GM21423 (cell line): ENCODE data around the gene NUMBL.
A peak's percentile ranks its signal among the peaks of the same experiment; 100 is the strongest.

Experiments
- ATAC-seq: cut with Tn5 transposase; IDR thresholded peaks from one replicate; pipeline ENCODE4 v1.9.1; 2021; ENCODE audit warnings: mild to moderate bottlenecking, moderate library complexity; ENCODE audit not compliant: unreplicated experiment

NUMBL gene

DNA sequence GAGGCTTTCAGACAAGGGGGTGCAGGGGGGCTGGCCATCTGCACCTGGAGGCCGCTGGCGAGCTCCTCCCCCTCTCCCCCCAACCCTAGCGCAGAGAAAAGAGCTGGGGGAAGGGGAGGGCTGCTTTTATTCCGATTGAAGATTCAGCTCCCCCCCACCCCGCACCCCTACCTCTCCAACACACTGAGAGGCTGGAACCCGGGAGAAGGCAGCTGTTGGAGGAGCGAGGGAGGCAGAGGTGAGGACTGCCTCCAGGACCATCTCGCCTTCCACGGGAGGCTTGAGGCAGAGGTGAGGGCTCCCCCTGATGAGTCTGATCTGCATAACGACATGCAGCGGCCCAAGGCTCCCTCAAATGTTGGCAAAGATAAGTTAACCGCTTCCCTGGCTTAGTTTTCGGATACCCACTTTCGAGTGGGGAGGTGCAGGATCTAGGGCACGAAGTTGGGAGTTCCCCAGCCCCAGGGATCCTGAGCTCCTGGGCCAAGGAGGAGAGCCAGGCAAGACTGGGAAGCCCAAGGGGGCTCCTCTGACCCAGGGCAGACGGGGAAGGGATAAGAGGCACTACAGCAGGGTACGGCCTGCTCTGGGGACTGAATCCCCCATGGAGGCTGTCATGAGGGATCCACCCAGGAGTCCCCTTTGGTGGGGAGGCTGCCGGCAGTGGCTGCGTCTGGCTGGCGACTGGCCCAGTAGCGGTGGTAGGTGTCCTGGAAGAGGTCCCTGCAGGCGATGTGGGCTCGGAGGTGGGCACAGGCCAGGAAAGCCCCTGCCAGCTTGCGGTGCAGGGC, 1.2 kb upstream of the NUMBL start:
- ATAC-seq = no peak

DNA sequence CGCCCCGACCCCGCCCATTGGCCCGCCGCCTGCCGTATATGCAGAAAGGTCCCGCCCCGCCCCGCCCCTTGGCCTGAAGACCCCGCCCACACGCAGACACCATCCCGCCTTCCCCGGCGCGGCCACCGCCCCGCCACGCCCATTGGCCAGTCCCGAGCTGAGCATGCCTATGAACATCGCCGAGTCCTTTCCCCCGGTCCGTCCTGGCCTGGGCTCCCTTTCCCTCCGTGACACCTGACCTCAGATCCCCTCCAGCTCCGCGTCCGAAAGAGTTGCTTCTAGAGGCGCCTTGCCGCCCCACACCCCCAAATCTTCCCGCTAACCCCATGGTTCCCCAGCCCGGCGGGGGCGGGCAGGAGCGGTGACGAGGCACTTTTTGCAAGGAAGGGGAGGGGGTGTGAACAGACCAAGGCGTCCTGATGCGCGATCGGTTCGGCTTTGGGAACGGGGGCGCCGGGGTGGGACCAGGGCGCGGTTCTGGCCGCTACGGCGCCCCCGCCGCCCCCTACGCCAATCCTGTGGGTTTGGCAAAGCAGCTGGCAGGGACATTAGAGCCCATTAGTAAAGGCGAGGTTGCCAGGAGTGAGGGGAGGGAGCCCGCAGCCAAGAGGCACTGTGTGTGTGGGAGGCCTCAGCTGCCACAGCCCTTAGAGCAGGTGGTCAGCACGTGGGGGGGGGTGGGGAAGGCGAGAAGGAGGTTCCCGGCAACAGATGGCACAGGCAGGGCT, 406 bp upstream of the NUMBL start:
- peak; percentile 59 for ATAC-seq

- no peak for ATAC-seq
Observed at GRCh38 chr19:40689339-40690049, 957 bp downstream of the NUMBL start.

DNA sequence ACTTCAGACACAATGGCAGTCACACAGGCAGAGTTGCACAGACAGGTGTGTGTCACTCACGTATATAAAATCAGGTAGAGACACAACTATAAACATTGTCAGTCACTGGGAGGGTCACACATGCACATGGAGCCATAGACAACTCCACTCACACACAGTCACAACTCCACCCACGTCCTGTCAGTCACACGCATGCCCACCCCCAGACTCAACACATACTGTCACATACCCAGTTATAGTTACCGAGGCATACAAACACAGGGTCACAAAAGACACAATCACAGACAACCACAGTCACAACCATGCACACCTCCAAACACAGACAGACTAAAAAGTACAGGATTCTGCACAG, 1.5 kb downstream of the NUMBL start:
- ATAC-seq = no peak

DNA sequence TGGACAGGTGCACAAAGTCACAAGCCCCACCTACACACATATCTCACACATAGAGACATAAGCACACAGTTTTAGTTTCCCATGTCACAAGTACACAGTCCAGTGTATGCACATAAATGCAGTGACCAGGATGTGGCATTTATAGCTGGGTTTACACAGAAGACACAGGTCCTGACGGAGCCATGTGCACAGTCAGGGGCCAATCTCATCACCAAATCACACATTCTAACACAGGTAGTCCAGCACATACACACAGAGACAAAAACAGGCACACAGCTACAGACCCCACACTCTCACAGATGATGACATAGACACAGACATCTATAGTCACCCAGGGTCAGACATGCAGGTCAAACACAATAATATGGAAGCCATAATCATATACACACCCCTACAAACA, 2.1 kb downstream of the NUMBL start:
- no peak for ATAC-seq

DNA sequence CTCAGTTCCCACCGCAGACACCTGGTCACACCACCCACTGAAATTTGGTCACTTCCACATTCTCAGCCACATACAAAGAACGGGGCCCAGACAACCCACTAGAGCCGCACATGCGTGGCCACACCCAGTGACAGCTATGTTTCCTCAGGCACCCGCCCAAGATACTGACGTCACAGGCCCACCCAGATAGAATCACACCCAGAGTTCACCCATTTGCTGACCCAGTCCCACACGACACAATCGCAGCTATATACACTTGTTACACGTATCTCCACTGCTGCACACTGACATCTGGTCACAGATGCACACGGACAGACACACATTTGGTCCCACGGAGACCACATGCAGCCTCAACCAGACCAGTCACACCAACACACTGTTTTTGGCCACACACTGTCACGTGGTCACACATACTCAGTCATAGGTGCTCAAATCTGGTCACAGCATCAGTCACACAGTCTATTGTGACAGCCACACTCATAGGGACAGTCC, 2.9 kb downstream of the NUMBL start:
- ATAC-seq = no peak

- ATAC-seq = no peak
Observed at GRCh38 chr19:40686882-40687524, 3.4 kb downstream of the NUMBL start.

GRCh38 chr19:40685563-40685962, 4.9 kb downstream of the NUMBL start:
- no peak for ATAC-seq

GRCh38 chr19:40685016-40685526, 5.4 kb downstream of the NUMBL start:
- no peak for ATAC-seq

DNA sequence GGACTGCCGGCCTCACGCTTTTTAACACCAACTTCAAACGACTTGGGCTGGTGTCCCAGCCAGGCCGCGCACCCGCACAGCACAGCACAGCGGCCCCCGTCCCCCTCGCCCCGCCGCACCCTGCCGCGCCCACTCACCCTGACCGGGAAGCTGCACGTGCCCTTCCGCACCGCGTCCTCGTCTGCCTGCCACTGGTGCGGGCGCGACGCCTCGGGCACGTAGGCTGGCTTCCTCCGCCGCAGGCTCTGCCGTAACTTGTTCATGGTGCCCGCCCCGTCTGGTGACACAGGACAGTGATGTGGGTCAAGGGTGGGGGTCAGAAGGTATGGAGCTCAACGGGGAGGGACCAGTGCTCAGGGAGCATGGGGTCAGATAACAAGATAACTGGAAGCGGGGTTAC, 6.2 kb downstream of the NUMBL start:
- no peak for ATAC-seq

DNA sequence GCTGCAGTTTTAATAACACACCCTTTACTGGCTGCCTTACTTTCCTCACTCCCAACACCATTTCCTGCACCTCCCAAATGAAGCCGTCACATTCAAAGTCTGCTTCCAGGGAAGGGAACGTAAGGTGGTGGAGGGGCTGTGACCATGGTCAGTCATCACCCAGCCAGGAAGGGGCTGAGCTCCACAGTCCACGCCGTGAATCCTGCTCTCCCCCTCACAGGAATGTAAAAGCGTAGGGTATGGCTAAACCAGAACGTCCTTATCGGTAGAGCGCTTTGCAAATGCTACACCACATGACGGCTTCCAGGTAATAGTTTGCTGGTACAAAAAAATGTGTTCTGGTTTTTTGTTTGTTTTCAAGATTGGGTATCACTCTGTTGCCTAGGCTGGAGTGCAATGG, 7.0 kb downstream of the NUMBL start:
- no peak for ATAC-seq

DNA sequence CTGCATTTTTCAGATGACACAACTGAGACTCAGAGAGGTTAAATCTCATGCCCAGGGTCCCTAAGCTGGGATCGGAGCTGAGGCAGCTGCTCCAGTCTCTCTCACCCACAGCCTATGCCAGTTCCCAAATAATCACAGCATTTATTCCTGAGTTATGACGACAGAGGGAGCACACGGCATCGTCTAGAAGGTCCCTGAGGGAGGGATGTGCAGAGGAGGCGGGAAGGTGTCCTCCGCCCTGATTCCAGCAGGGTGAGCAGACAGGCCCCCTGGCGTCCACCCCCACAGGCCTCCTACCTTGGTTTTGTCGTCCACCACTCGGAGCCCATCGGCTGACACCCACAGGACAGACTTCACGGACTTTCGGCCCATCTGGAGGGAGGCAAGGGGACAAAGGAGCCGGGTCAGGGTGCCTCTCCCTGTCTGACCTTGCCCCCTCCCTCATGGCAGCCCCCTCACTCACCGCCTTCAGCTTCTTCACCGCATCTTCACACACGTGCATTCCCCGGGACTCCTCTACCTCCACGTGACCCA, 8.0 kb downstream of the NUMBL start:
- no peak for ATAC-seq

DNA sequence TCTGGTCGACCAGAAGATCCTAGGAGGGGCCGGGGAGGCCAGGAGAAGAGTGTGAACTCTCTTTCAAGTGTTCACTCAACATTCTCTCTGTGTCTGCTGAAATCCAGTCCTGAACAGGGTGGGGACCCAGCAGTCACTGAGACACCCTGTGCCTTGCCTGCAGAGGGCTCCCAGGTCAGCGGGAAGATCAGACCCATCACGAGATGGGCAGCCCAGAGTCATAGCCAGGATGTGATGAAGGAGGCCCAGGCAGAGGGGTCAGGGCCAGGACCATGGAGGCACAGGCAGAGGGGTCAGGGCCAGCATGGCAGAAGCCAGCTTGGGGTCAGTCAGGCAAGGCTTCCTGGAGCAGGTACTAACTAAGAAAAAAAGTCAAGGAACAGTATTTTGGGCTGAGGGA, 9.4 kb downstream of the NUMBL start:
- no peak for ATAC-seq

DNA sequence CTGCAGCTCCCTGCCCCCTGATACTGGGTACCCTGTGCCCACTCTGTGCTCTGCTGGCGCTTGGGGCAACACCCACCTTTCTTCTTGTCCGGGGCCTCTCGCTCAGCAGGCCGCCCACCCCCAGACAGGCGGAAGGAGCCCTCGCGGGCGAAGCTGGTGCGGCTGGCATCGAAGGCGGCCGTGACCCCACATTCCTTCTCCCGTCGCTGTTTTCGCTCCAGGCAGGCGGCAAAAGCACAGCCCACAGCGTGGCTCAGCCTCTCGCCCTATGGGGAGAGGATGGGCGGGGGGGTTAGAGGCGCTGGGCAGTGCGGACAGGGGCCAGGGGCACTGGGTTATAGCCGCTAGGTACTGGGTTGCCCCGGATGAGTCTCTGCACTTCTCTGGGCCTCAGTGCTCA, 13.3 kb downstream of the NUMBL start:
- ATAC-seq = no peak

DNA sequence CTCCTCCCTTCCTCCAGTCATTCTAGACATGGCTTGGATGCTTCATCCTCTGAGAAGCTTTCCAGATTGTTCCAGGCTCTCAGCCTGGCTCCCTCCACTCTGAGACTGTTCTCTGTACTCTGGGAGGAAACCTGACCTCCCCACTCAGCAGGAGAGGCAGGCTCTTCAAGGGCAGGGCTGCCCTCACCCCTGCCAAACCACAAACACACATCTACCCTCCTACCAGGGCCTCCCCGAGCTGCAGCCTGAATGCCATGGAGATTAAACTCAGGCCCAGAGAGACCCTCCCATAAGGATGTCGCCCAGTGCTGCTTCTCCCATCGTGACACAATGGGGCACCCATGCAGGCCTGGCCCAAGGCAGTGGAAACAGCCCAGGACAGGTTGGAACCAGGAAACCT, 16.2 kb downstream of the NUMBL start:
- no peak for ATAC-seq

DNA sequence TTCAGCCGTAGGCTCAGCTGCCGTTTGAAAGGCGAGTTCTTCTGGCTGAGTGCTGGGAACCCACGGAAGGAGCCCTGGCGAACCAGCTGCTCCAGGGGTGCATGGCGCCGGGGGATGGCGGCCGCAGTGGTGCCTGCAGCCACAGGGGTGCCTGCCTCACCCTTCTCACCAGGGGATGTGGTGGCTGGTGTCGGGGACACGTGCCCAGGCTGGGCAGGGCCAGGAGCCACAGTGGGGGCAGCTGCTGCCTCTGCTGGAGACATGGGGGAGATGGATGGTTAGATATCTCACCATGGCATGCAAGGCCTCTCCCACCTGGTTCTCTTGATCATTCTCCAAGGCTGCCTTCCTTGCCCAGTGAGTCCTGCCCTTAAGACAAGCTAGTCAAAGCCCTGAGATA, 17.1 kb downstream of the NUMBL start:
- no peak for ATAC-seq

- no peak for ATAC-seq
Observed at GRCh38 chr19:40672573-40673299, 17.7 kb downstream of the NUMBL start.

- no peak for ATAC-seq
Observed at GRCh38 chr19:40672038-40672437, 18.4 kb downstream of the NUMBL start.

DNA sequence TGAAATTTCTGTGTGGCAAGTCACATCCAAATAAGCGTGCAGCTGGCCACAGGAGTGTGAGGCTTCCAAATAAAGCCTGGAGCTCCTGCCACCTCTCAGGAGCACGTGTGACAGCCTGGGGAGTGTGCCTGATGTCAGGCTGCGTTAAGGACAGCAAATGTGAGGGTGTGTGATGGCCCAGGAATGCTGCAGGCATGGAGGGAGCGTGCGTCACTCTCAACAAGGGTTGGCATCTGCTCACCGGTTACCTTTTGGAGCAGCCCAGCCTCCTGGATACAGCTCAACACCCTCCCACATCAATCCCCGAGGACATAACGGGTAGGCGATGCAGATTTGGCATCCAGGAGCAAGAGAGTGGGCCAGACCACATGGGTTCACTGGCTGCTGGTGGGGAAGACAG, 19.0 kb downstream of the NUMBL start:
- ATAC-seq = no peak

GRCh38 chr19:40668991-40669614, 21.3 kb downstream of the NUMBL start:
- no peak for ATAC-seq
